GM19351 (cell line): ENCODE data around the gene PCAT7.

Experiments
- ATAC-seq: cut with Tn5 transposase; IDR thresholded peaks from one replicate; pipeline ENCODE4 v1.9.1; 2021; ENCODE audit warnings: mild to moderate bottlenecking, moderate library complexity; ENCODE audit not compliant: unreplicated experiment

The PCAT7 gene

GRCh38 chr9:94600715-94601114 is 45.8 kb downstream of the PCAT7 start:
- ATAC-seq = no peak

GRCh38 chr9:94602666-94603065 is 47.8 kb downstream of the PCAT7 start:
- ATAC-seq = no peak

GRCh38 chr9:94603259-94604160 is 48.6 kb downstream of the PCAT7 start:
- ATAC-seq = peak; percentile 79

GRCh38 chr9:94606646-94607422 is 52.0 kb downstream of the PCAT7 start:
- no peak for ATAC-seq

GRCh38 chr9:94607423-94607691 is 52.5 kb downstream of the PCAT7 start:
- ATAC-seq = no peak

GRCh38 chr9:94610181-94610606 is 55.3 kb downstream of the PCAT7 start:
- ATAC-seq = no peak

- ATAC-seq = no peak
Observed at GRCh38 chr9:94611638-94612068, 56.8 kb downstream of the PCAT7 start.

- no peak for ATAC-seq
Observed at GRCh38 chr9:94612071-94612470, 57.2 kb downstream of the PCAT7 start.

GRCh38 chr9:94613003-94613402 is 58.1 kb downstream of the PCAT7 start:
- ATAC-seq = no peak

- no peak for ATAC-seq
Observed at GRCh38 chr9:94619026-94619425, 64.1 kb downstream of the PCAT7 start.
